Measurements from ENCODE around the gene PBRM1. TPM values are rescaled to one million over a fixed set of nuclear protein-coding genes. Genes with fewer than 3 reads are reported as not detected.
"Not testable (repeated sequence)": the region's sequence is repeated elsewhere in the genome, so short reads cannot be mapped to it uniquely, and the experiment has no call there.

PBRM1 gene
- polyA plus RNA-seq, 1 donor = 37.5 TPM

- DNase-seq = no peak
- Histone ChIP-seq H3K27ac (ENCODE audit: low read length) (no peak overlapping the region), H3K4me1 (ENCODE audit: control insufficient read depth, insufficient read depth, low read length) (peaks cover 20% of the 10 kb centered on the region), H3K9me3 (ENCODE audit: control insufficient read depth, low read depth, low read length) (peaks cover 3% of the 10 kb centered on the region), H3K4me3 (ENCODE audit: low read length) (no peak overlapping the region), H3K27me3 (ENCODE audit: control insufficient read depth, insufficient read depth, low read length) (no peaks in the 10 kb centered on the region), H3K36me3 (ENCODE audit: control insufficient read depth, insufficient read depth, low read length) (peaks cover 27% of the 10 kb centered on the region)
- no CpG with 5 or more reads among the region's 10 CpGs for WGBS (ENCODE audit: insufficient coverage, low lambda C conversion rate)
These were observed 154.5 kb downstream of the PBRM1 start for GRCh38 chr3:52530918-52531826.

DNA sequence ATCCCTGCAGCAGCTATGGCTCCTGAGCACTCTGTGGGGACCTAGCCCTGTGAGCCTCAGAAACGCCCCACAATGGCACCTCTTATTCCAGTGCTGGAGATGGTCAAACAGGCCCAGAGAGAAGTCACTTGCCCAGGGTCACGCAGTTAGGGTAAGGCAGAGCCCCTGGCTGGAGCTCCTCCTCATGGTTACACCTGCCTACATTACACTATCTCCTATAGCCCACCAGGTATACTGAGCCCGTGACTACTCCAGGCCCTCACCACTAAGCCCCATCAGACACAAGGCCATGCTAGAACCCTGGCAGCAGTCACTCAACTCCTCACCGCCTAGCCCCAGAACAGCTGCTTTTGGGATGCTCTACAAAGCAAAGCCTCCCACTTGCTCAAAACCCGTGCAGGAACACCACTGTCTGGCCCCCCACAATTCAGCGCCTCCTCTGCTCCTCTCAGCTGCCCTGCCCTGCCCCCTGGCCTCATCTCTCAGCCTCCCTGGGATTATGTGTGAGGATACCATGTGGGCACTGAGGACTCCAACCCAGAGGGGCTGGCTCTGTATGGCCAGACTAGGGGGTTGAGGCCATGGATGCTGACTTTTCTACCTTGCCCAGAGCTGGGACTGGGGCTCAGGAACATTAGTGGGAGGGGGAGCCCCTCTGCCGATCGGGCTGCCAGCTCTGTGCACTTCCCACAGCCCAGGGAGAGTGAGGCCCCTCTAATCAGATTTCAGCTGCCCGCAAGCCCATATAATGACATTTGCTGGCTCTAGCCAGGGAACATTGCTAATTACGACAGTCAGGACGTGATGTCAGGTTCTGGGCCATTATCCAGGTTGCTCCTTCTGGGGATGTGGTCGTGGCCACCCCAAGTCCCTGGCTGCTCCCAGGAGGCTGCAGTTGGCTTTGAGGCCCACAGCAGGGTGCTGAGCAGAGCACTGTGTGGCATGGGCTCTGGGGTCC is 156.1 kb downstream of the PBRM1 start:
- WGBS (ENCODE audit: insufficient coverage, low lambda C conversion rate) = no CpG with 5 or more reads among the region's 12 CpGs
- Histone ChIP-seq H3K27me3 (ENCODE audit: control insufficient read depth, insufficient read depth, low read length) (no peaks in the 10 kb centered on the region), H3K9me3 (ENCODE audit: control insufficient read depth, low read depth, low read length) (peaks cover 3% of the 10 kb centered on the region), H3K36me3 (ENCODE audit: control insufficient read depth, insufficient read depth, low read length) (peaks cover 32% of the 10 kb centered on the region), H3K4me3 (ENCODE audit: low read length) (no peak overlapping the region), H3K4me1 (ENCODE audit: control insufficient read depth, insufficient read depth, low read length) (peaks cover 14% of the 10 kb centered on the region), H3K27ac (ENCODE audit: low read length) (no peak overlapping the region)
- DNase-seq = no peak

GRCh38 chr3:52528586-52529375 is 156.9 kb downstream of the PBRM1 start:
- Histone ChIP-seq H3K4me1 (ENCODE audit: control insufficient read depth, insufficient read depth, low read length) (peaks cover 8% of the 10 kb centered on the region), H3K36me3 (ENCODE audit: control insufficient read depth, insufficient read depth, low read length) (peaks cover 39% of the 10 kb centered on the region), H3K27me3 (ENCODE audit: control insufficient read depth, insufficient read depth, low read length) (no peaks in the 10 kb centered on the region), H3K27ac (ENCODE audit: low read length) (no peak overlapping the region), H3K9me3 (ENCODE audit: control insufficient read depth, low read depth, low read length) (no peaks in the 10 kb centered on the region), H3K4me3 (ENCODE audit: low read length) (no peak overlapping the region)
- WGBS (ENCODE audit: insufficient coverage, low lambda C conversion rate) = no CpG with 5 or more reads among the region's 25 CpGs
- no peak for DNase-seq

GRCh38 chr3:52527732-52528585 is 157.8 kb downstream of the PBRM1 start:
- no peak overlapping the region for H3K27ac ChIP-seq (ENCODE audit: low read length)
- H3K4me1 ChIP-seq (ENCODE audit: control insufficient read depth, insufficient read depth, low read length) = peaks cover 8% of the 10 kb centered on the region
- no peaks in the 10 kb centered on the region for H3K9me3 ChIP-seq (ENCODE audit: control insufficient read depth, low read depth, low read length)
- H3K27me3 ChIP-seq (ENCODE audit: control insufficient read depth, insufficient read depth, low read length) = no peaks in the 10 kb centered on the region
- DNase-seq = no peak
- H3K36me3 ChIP-seq (ENCODE audit: control insufficient read depth, insufficient read depth, low read length) = peaks cover 44% of the 10 kb centered on the region
- WGBS (ENCODE audit: insufficient coverage, low lambda C conversion rate) = 80% methylated on average over 1 of the region's 18 CpGs
- H3K4me3 ChIP-seq (ENCODE audit: low read length) = no peak overlapping the region

GRCh38 chr3:52527039-52527731 is 158.5 kb downstream of the PBRM1 start:
- WGBS (ENCODE audit: insufficient coverage, low lambda C conversion rate) = no CpG with 5 or more reads among the region's 14 CpGs
- Histone ChIP-seq H3K9me3 (ENCODE audit: control insufficient read depth, low read depth, low read length) (no peaks in the 10 kb centered on the region), H3K4me3 (ENCODE audit: low read length) (no peak overlapping the region), H3K27ac (ENCODE audit: low read length) (no peak overlapping the region), H3K36me3 (ENCODE audit: control insufficient read depth, insufficient read depth, low read length) (peaks cover 44% of the 10 kb centered on the region), H3K27me3 (ENCODE audit: control insufficient read depth, insufficient read depth, low read length) (no peaks in the 10 kb centered on the region), H3K4me1 (ENCODE audit: control insufficient read depth, insufficient read depth, low read length) (peaks cover under 1% of the 10 kb centered on the region)
- DNase-seq = no peak

DNA sequence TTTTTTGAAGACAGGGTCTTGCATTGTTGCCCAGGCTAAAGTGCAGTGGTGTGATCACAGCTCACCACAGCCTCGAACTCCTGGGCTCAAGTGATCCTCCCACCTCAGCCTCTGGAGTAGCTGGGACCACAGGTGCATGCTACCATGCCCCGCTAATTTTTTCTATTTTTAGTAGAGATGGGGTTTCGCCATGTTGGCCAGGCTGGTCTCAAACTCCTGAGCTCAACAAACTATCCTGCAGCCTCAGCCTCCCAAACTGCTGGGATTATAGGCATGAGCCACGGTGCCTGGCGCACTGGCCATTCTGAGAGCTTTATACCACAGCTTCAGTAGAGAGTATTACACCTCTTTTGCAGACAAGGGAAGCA is 159.1 kb downstream of the PBRM1 start:
- H3K27ac ChIP-seq (ENCODE audit: low read length); H3K4me3 ChIP-seq (ENCODE audit: low read length); H3K27me3 ChIP-seq (ENCODE audit: control insufficient read depth, insufficient read depth, low read length); H3K4me1 ChIP-seq (ENCODE audit: control insufficient read depth, insufficient read depth, low read length); H3K9me3 ChIP-seq (ENCODE audit: control insufficient read depth, low read depth, low read length); DNase-seq: not testable (repeated sequence)
- no CpG with 5 or more reads among the region's 5 CpGs for WGBS (ENCODE audit: insufficient coverage, low lambda C conversion rate)
- H3K36me3 ChIP-seq (ENCODE audit: control insufficient read depth, insufficient read depth, low read length) = peaks cover 44% of the 10 kb centered on the region

- Histone ChIP-seq H3K4me3 (ENCODE audit: low read length) (no peak overlapping the region), H3K36me3 (ENCODE audit: control insufficient read depth, insufficient read depth, low read length) (peaks cover 44% of the 10 kb centered on the region), H3K9me3 (ENCODE audit: control insufficient read depth, low read depth, low read length) (no peaks in the 10 kb centered on the region), H3K27me3 (ENCODE audit: control insufficient read depth, insufficient read depth, low read length) (no peaks in the 10 kb centered on the region), H3K4me1 (ENCODE audit: control insufficient read depth, insufficient read depth, low read length) (no peaks in the 10 kb centered on the region), H3K27ac (ENCODE audit: low read length) (no peak overlapping the region)
- no CpG with 5 or more reads among the region's 9 CpGs for WGBS (ENCODE audit: insufficient coverage, low lambda C conversion rate)
- DNase-seq = no peak
These were observed 159.8 kb downstream of the PBRM1 start for GRCh38 chr3:52525680-52526561.

GRCh38 chr3:52524752-52525679 is 160.7 kb downstream of the PBRM1 start:
- H3K27ac ChIP-seq (ENCODE audit: low read length) = no peak overlapping the region
- H3K4me1 ChIP-seq (ENCODE audit: control insufficient read depth, insufficient read depth, low read length) = no peaks in the 10 kb centered on the region
- no peaks in the 10 kb centered on the region for H3K9me3 ChIP-seq (ENCODE audit: control insufficient read depth, low read depth, low read length)
- H3K36me3 ChIP-seq (ENCODE audit: control insufficient read depth, insufficient read depth, low read length) = peaks cover 44% of the 10 kb centered on the region
- no peak for DNase-seq
- H3K4me3 ChIP-seq (ENCODE audit: low read length) = no peak overlapping the region
- no peaks in the 10 kb centered on the region for H3K27me3 ChIP-seq (ENCODE audit: control insufficient read depth, insufficient read depth, low read length)
- no CpG with 5 or more reads among the region's 34 CpGs for WGBS (ENCODE audit: insufficient coverage, low lambda C conversion rate)
